HG03342 (cell line): ENCODE data around the gene GNG7.
"Not testable (repeated sequence)": the region's sequence is repeated elsewhere in the genome, so short reads cannot be mapped to it uniquely, and the experiment has no call there.

Source experiments
- ATAC-seq: cut with Tn5 transposase; IDR thresholded peaks from one replicate; pipeline ENCODE4 v1.9.1; 2021; ENCODE audit warnings: mild to moderate bottlenecking, moderate library complexity; ENCODE audit not compliant: unreplicated experiment

GNG7 gene

DNA sequence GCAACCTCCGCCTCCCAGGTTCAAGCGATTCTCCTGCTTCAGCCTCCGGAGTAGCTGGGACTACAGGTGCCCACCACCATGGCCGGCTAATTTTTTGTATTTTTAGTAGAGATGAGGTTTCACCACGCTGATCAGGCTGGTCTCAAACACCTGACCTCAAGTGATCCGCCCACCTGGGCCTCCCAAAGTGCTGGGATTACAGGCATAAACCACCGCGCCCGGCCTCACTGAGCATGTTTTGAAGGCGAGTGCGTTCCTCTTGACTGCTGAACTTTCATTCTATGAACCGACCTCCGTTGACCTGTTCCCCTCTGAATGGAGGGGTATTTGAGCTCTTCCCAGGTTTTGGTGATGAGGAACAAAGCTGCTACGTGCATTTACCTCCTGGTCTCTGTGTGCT, 209.0 kb downstream of the GNG7 start:
- ATAC-seq = not testable (repeated sequence)

- no peak for ATAC-seq
Measured at GRCh38 chr19:2492870-2493269, 209.6 kb downstream of the GNG7 start.

- no peak for ATAC-seq
Measured at GRCh38 chr19:2491130-2491801, 211.2 kb downstream of the GNG7 start.

GRCh38 chr19:2490659-2491058, 211.8 kb downstream of the GNG7 start:
- no peak for ATAC-seq

DNA sequence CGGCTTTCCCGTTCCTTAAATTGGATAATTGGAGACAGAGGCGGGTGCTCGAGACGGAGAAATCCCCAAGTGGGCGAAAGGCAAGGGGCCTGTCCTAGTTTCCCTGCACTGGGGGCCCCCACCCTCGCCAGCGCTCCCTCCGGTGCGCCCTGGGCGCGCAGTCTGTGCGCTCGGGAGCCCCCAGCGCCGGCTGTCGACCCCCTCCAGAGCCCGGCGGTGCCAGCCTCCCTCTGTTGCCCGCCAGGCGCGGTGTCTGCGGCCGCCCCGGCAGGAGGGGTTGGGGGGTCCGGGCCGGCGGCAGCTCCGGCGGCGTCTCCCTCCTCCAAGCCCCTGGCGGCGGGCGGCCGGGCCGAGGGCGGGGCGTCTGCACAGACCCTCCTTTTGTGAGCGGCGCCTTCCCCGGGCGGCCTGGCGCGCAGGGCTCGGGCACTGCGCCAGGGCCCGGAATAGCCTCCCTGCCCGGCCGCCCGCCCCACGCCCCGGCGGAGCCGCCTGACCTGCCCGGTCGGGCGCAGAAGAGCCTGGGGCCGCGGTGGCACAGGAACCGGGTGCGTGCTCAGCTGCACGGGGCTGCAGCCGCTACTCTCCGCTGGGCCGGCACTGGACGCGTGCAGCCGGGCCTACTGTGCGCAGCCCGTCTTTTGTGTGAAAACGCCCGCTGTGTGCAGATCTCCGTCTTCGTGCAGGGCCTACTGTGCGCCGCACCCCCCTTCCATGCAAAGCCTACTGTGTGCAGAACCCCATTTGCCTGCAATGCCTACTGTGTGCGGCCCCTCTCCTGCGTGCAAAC, 213.4 kb downstream of the GNG7 start:
- no peak for ATAC-seq

DNA sequence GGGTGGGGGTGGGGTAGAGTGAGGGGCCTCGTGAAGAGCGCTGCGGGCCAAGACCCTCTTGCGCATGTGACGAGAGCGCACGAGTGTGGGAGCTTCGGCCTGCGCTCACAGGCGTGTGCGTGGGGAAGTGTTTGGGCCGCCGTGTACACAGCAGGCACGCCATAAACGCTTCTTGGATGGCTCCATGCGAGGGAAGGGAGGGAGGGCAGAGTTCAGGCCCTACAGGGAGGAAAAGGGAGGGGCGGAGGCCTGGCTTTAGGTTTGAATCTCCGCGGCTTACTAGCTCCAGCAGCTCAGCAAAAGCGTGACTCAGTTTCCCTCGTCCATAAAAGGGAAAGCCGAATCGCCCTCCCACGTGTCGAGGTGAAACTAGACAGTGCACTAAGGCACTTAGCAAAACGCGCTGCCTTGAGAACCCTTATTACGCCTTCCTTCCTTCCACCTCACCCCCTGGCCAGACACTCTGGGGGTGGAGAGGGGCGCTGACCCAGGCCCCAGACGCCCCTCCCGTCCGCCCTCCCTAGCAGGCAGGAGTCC, 214.0 kb downstream of the GNG7 start:
- no peak for ATAC-seq

- ATAC-seq = no peak
Measured at GRCh38 chr19:2487842-2488241, 214.7 kb downstream of the GNG7 start.

DNA sequence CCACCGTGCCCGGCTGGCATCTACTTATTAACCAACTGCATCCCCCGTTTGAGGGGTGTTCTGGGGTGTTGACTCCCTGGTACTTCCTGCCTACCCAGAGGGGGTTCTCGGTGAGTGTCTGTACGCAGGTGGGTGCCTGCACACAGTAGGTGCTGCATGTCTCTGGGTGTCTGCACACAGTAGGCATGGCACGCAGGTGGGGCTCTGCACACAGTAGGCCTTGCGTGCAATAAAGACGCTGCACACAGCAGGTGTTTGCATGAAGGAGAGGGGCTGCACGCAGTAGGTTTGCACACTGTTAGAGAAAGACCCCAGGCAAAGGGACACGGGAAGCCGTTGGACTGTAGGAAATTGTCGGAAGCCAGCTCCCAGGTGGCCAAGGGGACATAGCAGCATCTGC, 215.4 kb downstream of the GNG7 start:
- ATAC-seq = no peak

GRCh38 chr19:2485428-2485827, 217.1 kb downstream of the GNG7 start:
- no peak for ATAC-seq

GRCh38 chr19:2484178-2484937, 218.1 kb downstream of the GNG7 start:
- ATAC-seq = no peak

DNA sequence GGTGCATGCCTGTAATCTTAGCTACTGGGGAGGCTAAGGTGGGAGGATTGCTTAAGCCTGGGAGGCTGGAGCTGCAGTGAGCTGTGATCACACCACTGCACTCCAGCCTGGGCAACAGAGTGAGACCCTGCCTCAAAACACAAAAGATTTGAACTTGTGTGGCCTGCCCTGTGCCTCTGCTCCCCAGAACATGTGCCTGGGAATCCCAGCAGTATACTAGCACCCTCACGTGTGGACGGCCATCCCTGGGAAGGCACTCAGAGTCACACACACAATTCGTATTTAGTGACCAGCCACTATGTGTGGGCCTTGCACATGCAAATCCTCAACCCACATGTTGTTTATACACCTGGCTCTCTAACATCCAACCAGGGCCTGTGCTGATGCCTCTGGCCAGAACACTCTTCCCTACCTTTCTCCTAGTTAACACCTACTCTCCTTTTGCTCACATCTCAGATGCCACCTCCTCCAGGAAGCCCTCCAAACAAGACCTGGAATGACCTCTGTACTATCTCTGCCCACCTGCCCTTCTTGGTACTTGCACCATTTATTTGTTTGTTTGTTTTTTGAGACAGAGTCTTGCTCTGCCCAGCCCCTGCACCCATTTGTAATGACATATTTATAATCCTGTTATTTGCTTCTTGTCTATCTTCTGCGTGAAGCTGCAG, 218.9 kb downstream of the GNG7 start:
- no peak for ATAC-seq

- no peak for ATAC-seq
Measured at GRCh38 chr19:2483084-2483483, 219.4 kb downstream of the GNG7 start.

GRCh38 chr19:2482354-2483038, 220.0 kb downstream of the GNG7 start:
- ATAC-seq = no peak

- no peak for ATAC-seq
Measured at GRCh38 chr19:2481466-2481865, 221.0 kb downstream of the GNG7 start.

DNA sequence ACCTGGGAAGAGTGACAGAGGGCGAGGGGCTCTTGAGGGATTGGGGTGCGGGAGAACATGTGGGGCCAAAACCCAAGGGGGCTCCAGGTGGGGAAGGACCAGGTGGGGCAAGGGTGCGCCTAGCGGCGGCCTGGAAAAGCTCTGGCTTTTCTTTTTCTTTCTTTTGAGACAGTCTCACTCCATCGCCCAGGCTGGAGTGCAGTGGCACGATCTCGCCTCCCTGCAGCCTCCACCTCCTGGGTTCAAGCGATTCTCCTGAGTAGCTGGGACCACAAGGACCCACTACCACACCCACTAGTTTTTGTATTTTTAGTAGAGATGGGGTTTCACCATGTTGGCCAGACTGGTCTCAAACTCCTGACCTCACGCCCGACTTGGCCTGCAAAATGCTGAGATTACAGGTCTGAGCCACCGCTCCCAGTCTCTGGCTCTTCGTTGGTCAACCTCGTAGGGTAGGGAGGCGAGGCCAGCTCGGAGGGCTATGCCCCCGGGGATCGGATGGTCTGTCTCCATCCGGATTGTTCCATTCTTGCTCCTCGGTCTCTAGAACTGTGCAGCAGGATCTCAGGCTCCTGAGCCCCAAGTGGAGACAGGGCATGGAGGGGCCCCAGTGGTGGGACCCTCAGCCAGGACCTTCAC, 222.8 kb downstream of the GNG7 start:
- ATAC-seq = no peak

- ATAC-seq = no peak
Measured at GRCh38 chr19:2478756-2479555, 223.5 kb downstream of the GNG7 start.

GRCh38 chr19:2478278-2478755, 224.2 kb downstream of the GNG7 start:
- ATAC-seq = no peak

- ATAC-seq = no peak
Measured at GRCh38 chr19:2477732-2478191, 224.7 kb downstream of the GNG7 start.
